Superior temporal gyrus (tissue), 1 donor: ENCODE measurements around the gene REEP6.

ENCODE experiments used
- DNase-seq: peaks from one replicate; pipeline ENCODE4 v3.0.0-alpha.2; 2016; ENCODE audit errors: extremely low spot score

The REEP6 gene

DNA sequence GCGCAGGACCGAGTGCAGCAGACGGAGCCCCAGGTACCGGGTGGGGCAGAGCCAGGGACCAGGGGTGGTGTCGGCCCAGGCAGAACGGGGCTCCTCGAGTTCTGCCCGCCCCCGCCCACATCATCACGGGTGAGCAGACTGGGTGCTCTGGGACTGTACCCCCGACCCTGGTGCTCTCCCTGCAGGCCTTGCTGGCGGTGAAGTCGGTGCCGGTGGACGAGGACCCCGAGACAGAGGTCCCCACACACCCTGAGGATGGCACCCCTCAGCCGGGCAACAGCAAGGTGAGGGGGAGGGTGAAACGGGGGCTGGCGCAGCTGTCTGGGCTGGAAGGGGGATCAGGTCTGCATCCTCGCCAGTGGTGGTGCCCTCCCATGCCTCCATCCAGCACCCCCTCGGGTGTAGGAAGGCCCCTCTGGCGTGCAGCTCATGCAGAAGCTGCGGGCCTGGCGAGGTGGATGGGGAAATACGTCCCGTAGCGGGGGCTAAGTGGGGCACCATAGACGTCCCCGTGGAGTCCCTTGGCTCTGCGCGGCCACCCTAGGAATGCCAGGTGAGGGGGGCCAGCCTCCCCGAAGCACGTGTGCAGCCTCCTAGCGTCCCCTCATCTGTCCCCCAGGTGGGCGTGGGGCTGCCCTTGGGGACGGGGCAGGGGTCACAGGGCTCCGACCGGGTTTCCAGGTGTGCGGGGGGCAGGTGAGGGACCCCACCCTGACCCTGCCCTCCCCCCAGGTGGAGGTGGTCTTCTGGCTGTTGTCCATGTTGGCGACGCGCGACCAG, 34.7 kb upstream of the REEP6 start:
- no peak for DNase-seq

DNA sequence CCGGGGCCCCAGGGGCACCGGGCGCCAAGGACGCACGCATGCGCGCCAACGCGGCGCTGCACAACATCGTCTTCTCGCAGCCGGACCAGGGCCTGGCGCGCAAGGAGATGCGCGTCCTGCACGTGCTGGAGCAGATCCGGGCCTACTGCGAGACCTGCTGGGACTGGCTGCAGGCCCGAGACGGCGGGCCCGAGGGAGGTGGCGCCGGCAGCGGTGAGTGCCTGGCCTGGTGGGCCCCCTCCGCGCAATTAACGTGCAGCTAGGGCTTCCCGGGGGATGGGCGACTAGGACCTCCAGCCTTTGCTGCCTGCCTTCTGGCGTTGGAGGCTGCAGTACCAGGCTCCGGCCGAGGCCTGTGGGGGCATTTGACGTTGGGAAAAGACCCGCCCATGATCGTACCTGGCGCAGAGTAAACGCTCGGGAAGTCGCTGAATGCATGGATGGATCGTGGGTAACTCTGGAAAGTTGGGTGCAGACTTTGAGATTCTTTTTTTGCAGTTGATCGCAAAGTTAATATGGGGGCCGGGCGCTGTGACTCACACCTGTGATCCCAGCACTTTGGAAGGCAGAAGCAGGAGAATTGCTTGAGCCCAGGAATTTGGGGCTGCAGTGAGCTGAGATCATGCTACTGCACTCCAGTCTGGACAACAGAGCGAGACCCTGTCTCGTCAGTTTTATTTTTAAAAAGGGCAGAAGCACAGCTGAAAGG, 33.8 kb upstream of the REEP6 start:
- no peak for DNase-seq

DNA sequence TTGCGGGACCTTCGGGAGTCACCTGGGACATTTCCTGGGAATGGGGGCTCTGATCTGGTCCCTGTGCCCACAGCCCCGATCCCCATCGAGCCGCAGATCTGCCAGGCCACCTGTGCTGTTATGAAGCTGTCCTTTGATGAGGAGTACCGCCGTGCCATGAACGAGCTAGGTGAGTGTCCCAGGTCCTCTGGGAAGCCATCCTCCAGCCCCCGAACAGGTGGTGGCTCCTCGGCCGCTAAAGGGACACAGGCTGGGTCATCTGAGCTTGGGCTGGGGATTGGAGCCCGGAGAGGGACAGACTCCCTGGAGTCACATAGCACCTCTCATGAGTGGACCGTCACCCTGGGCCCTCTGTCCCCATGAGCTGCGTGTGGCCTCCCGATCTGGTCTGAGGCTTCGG, 33.1 kb upstream of the REEP6 start:
- DNase-seq: no peak

DNA sequence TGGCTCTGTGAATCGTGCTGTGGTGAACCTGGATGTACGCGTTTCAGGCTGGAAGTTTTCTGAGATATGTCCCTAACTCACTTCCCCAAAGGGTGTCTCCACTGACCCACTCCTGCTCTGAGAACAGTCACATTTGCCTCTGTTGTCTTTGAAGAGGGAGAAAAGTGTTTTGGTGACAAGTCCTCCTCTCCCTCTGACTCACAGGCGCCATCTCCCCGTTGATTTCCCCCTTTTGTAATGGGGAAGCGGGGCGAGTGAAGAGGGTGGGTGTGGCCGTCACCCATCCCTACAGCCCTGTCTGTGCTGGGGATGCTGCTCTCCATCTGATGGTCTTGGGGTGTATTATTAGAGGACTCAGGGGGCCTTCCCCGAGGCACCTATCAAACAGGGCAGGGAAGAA, 31.5 kb upstream of the REEP6 start:
- no peak for DNase-seq

- DNase-seq: no peak
Observed at GRCh38 chr19:1460033-1460995, 30.7 kb upstream of the REEP6 start.

DNA sequence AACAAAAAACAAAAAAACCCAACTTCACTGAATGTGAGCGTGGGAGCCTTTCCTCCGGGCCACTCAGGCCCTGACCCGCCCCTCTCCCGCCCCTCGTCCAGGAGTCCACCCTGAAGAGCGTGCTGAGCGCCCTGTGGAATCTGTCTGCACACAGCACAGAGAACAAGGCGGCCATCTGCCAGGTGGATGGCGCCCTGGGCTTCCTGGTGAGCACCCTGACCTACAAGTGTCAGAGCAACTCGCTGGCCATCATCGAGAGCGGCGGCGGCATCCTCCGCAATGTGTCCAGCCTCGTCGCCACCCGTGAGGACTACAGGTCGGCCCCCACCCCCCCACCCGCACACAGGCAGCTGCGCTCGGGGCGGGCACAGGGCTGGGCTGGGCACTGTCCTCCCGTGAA, 29.1 kb upstream of the REEP6 start:
- DNase-seq: no peak

DNA sequence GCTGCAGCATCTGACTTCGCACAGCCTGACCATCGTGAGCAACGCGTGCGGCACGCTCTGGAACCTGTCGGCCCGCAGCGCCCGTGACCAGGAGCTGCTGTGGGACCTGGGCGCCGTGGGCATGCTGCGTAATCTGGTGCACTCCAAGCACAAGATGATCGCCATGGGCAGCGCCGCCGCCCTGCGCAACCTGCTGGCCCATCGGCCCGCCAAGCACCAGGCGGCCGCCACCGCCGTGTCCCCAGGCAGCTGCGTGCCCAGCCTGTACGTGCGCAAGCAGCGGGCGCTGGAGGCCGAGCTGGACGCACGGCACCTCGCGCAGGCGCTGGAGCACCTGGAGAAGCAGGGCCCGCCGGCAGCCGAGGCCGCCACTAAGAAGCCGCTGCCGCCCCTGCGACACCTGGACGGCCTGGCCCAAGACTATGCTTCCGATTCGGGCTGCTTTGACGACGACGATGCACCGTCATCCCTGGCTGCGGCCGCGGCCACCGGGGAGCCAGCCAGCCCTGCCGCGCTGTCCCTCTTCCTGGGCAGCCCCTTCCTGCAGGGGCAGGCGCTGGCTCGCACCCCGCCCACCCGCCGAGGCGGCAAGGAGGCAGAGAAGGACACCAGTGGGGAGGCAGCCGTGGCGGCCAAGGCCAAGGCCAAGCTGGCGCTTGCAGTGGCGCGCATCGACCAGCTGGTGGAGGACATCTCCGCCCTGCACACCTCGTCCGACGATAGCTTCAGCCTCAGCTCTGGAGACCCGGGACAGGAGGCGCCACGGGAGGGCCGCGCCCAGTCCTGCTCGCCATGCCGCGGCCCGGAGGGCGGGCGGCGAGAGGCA, 25.6 kb upstream of the REEP6 start:
- DNase-seq: no peak

- DNase-seq: no peak
Observed at GRCh38 chr19:1466018-1466460, 24.9 kb upstream of the REEP6 start.

DNA sequence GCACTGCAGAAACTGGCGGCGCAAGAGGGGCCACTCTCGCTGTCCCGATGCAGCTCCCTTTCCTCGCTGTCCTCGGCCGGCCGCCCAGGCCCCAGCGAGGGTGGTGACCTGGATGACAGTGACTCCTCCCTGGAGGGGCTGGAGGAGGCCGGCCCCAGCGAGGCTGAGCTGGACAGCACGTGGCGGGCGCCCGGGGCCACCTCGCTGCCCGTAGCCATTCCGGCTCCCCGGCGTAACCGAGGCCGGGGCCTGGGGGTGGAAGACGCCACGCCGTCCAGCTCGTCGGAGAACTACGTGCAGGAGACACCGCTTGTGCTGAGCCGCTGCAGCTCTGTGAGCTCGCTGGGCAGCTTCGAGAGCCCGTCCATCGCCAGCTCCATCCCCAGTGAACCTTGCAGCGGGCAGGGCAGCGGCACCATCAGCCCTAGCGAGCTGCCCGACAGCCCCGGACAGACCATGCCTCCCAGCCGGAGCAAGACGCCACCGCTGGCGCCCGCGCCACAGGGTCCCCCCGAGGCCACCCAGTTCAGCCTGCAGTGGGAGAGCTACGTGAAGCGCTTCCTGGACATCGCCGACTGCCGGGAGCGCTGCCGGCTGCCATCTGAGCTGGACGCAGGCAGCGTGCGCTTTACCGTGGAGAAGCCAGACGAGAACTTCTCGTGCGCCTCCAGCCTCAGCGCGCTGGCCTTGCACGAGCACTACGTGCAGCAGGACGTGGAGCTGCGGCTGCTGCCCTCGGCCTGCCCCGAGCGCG, 24.3 kb upstream of the REEP6 start:
- DNase-seq: no peak

DNA sequence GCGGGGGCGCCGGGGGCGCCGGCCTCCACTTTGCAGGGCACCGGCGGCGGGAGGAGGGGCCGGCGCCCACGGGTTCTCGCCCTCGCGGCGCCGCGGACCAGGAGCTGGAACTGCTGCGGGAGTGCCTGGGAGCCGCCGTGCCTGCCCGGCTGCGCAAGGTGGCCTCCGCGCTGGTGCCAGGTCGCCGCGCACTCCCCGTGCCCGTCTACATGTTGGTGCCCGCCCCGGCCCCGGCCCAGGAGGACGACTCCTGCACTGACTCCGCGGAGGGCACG, 23.8 kb upstream of the REEP6 start:
- DNase-seq: no peak

DNA sequence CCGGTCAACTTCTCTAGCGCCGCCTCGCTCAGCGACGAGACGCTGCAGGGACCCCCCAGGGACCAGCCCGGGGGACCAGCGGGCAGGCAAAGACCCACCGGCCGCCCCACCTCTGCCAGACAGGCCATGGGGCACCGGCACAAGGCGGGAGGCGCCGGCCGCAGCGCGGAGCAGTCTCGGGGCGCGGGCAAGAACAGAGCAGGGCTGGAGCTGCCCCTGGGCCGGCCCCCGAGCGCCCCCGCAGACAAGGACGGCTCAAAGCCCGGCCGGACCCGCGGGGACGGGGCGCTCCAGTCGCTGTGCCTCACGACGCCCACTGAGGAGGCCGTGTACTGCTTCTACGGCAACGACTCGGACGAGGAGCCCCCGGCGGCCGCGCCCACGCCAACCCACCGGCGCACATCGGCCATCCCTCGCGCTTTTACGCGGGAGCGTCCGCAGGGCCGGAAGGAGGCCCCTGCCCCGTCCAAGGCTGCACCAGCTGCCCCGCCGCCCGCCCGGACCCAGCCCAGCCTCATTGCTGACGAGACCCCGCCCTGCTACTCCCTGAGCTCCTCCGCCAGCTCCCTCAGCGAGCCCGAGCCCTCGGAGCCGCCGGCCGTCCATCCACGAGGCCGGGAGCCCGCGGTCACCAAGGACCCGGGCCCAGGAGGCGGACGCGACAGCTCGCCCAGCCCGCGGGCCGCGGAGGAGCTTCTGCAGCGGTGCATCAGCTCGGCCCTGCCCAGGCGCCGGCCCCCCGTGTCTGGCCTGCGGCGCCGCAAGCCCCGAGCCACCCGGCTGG, 23.3 kb upstream of the REEP6 start:
- DNase-seq: no peak

GRCh38 chr19:1468274-1468820, 22.6 kb upstream of the REEP6 start:
- DNase-seq: no peak

- DNase-seq: no peak
Observed at GRCh38 chr19:1468821-1469254, 22.1 kb upstream of the REEP6 start.

DNA sequence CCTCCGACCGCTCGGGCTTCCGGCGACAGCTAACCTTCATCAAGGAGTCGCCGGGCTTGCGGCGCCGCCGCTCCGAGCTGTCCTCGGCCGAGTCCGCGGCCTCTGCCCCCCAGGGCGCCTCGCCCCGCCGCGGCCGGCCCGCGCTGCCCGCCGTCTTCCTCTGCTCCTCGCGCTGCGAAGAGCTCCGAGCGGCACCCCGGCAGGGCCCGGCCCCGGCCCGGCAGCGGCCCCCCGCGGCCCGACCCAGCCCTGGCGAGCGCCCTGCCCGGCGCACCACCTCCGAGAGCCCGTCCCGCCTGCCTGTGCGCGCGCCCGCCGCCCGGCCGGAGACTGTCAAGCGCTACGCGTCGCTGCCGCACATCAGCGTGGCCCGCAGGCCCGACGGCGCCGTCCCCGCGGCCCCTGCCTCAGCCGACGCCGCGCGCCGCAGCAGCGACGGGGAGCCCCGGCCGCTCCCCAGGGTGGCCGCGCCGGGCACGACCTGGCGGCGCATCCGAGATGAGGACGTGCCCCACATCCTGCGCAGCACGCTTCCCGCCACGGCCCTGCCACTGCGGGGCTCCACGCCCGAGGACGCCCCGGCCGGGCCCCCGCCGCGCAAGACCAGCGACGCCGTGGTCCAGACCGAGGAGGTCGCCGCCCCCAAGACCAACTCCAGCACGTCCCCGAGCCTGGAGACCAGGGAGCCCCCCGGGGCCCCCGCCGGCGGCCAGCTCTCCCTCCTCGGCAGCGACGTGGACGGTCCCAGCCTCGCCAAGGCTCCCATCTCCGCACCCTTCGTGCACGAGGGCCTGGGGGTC, 21.5 kb upstream of the REEP6 start:
- DNase-seq: no peak

DNA sequence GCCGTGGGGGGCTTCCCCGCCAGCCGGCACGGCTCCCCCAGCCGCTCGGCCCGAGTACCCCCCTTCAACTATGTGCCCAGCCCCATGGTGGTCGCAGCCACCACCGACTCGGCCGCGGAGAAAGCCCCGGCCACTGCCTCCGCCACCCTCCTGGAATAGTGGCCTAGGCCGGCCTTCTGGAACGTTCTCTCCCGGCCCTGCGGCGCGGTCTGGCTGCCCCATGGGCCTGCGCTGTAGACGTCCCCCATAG, 21.0 kb upstream of the REEP6 start:
- DNase-seq: no peak

DNA sequence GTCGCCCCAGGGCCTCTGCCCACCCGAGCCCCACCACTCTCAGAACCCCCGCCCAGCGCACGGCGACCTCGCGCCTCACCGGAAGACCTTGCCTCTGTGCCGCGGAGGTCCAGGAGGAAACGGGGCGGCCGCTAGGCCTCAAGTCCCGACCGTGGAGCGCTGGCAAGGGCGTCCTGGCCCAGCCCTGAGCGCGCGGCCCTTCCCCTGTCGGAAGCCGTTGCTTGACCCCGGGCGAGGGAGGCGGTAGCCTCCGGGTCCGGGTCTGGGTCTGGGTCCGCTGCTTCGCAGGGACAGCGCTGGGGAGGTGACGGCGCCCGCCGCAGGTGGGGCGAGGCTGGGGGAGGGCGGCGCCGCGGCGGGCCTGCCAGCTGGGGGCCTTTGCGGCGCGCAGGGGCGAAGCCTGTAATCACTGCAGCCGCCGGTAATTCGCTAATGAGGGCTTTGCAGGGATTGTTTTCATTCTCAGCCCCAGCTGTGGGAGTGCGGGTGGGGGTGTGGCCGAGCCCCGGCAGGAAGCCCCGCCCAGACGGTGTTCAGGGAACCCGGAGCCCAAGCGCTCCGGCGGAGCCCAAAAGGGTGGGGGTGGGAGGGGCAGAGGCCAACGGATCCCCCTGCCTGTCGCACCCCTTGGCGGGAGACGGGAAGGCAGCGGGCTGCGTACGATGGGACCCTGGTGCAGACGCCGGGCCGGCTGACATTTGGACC, 20.5 kb upstream of the REEP6 start:
- no peak for DNase-seq

DNA sequence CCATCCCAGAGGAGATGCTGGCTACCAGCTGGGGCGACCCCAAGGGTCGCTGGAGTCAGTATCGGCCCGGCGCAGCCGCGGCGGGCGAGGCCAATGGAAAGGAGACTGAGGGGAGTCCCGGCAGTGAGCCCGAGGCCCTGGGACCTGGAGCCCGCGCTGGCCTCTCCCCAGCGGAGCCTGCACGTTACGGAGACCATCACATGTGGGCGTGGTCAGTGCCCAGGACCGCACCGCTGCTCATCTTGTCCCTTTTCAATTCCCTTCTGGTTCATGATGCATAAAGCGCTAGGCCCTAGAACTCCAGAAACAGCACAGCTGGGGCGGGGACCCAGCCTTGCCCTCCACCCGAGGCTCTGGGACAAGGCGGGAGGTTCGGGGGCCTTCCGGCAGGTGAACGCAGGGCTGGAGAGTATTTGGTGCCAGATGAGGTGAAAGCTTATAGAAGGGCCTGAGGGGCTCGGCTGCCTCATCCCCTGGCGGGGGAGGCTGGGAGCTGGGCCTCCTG, 19.9 kb upstream of the REEP6 start:
- no peak for DNase-seq

GRCh38 chr19:1471515-1472160, 19.3 kb upstream of the REEP6 start:
- peak; percentile 56 for DNase-seq
